ENCODE results near the gene MMGT1.

GRCh38 chrX:135981010-135981409 is 7.2 kb upstream of the MMGT1 start:
- TF ChIP-seq SIN3A (IDR thresholded peaks at IDR 0.05; ENCODE audit: borderline replicate concordance, insufficient read depth, low read length) (no peak), POLR2AphosphoS5 (IDR thresholded peaks at IDR 0.05; ENCODE audit: low read depth, low read length) (no peak), TAF1 (IDR thresholded peaks at IDR 0.05; ENCODE audit: borderline replicate concordance, insufficient read depth, low read length) (no peak)
- TF ChIP-seq, protein P1, sequence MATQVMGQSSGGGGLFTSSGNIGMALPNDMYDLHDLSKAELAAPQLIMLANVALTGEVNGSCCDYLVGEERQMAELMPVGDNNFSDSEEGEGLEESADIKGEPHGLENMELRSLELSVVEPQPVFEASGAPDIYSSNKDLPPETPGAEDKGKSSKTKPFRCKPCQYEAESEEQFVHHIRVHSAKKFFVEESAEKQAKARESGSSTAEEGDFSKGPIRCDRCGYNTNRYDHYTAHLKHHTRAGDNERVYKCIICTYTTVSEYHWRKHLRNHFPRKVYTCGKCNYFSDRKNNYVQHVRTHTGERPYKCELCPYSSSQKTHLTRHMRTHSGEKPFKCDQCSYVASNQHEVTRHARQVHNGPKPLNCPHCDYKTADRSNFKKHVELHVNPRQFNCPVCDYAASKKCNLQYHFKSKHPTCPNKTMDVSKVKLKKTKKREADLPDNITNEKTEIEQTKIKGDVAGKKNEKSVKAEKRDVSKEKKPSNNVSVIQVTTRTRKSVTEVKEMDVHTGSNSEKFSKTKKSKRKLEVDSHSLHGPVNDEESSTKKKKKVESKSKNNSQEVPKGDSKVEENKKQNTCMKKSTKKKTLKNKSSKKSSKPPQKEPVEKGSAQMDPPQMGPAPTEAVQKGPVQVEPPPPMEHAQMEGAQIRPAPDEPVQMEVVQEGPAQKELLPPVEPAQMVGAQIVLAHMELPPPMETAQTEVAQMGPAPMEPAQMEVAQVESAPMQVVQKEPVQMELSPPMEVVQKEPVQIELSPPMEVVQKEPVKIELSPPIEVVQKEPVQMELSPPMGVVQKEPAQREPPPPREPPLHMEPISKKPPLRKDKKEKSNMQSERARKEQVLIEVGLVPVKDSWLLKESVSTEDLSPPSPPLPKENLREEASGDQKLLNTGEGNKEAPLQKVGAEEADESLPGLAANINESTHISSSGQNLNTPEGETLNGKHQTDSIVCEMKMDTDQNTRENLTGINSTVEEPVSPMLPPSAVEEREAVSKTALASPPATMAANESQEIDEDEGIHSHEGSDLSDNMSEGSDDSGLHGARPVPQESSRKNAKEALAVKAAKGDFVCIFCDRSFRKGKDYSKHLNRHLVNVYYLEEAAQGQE (IDR thresholded peaks at IDR 0.05; ENCODE audit: insufficient read depth in 1 of 2, low read depth in 2 of 2, low read length in 2 of 2), result no peak

All from PFSK-1 (cell line).